GM19438 (cell line): ENCODE data around the gene TRAPPC3.
"Not testable (repeated sequence)": the region's sequence is repeated elsewhere in the genome, so short reads cannot be mapped to it uniquely, and the experiment has no call there.

Experiments
- ATAC-seq: cut with Tn5 transposase; IDR thresholded peaks from one replicate; pipeline ENCODE4 v1.9.1; 2021; ENCODE audit warnings: low read depth; ENCODE audit not compliant: unreplicated experiment

Gene TRAPPC3

GRCh38 chr1:36149237-36149972, at the start of gene TRAPPC3:
TRAPPC3 (minus strand) TSS chr1:36149486; CDS start chr1:36149378, 108 bp downstream.
- peak; percentile 88 for ATAC-seq

- no peak for ATAC-seq
Observed at GRCh38 chr1:36198641-36199040, 49.4 kb upstream of the TRAPPC3 start.

GRCh38 chr1:36196805-36197204, 47.5 kb upstream of the TRAPPC3 start:
- not testable (repeated sequence) for ATAC-seq

GRCh38 chr1:36187800-36188593, 38.7 kb upstream of the TRAPPC3 start:
- no peak for ATAC-seq

GRCh38 chr1:36183309-36183856, 34.1 kb upstream of the TRAPPC3 start:
- no peak for ATAC-seq

GRCh38 chr1:36182734-36183133, 33.4 kb upstream of the TRAPPC3 start:
- no peak for ATAC-seq

- no peak for ATAC-seq
Observed at GRCh38 chr1:36179220-36179600, 29.9 kb upstream of the TRAPPC3 start.

- no peak for ATAC-seq
Observed at GRCh38 chr1:36178471-36179219, 29.4 kb upstream of the TRAPPC3 start.

- no peak for ATAC-seq
Observed at GRCh38 chr1:36177589-36178431, 28.5 kb upstream of the TRAPPC3 start.

- no peak for ATAC-seq
Observed at GRCh38 chr1:36176106-36176949, 27.0 kb upstream of the TRAPPC3 start.

- ATAC-seq: no peak
Observed at GRCh38 chr1:36175137-36176095, 26.1 kb upstream of the TRAPPC3 start.

- no peak for ATAC-seq
Observed at GRCh38 chr1:36174713-36175112, 25.4 kb upstream of the TRAPPC3 start.

GRCh38 chr1:36172983-36173382, 23.7 kb upstream of the TRAPPC3 start:
- no peak for ATAC-seq

GRCh38 chr1:36172017-36172747, 22.9 kb upstream of the TRAPPC3 start:
- ATAC-seq: no peak

GRCh38 chr1:36170643-36171412, 21.5 kb upstream of the TRAPPC3 start:
- no peak for ATAC-seq

GRCh38 chr1:36168514-36168913, 19.2 kb upstream of the TRAPPC3 start:
- no peak for ATAC-seq
